Neural cell (in vitro differentiated cells): ENCODE measurements around the gene CCDC33. TPM values are rescaled to one million over a fixed set of nuclear protein-coding genes. Genes with fewer than 3 reads are reported as not detected.

Experiments used
- H2AFZ ChIP-seq: fragments of 200-600, 300-800 bp; sonication (generic), shearing (Covaris generic); 2 replicates; pipeline ENCODE4 v1.6.0; 2014; ENCODE audit warnings: low read depth, mild to moderate bottlenecking, antibody characterized with exemption, low read length, moderate library complexity
- H3F3A ChIP-seq: fragments of 200-600 bp; shearing (Covaris generic); 2 replicates; pipeline ENCODE4 v1.6.1; 2016; ENCODE audit warnings: mild to moderate bottlenecking, moderate library complexity, mixed read lengths, antibody characterized with exemption, low read length; ENCODE audit not compliant: insufficient read depth, poor library complexity, severe bottlenecking
- H3K27ac ChIP-seq: fragments of 200-600, 300-800 bp; sonication (generic), shearing (Covaris generic); 2 replicates; pipeline ENCODE4 v1.5.1; 2014; ENCODE audit warnings: mild to moderate bottlenecking, low read length, moderate library complexity
- H3K27me3 ChIP-seq: fragments of 300-800, 200-600 bp; sonication (generic), shearing (Covaris generic); 2 replicates; pipeline ENCODE4 v1.6.0; 2014; ENCODE audit warnings: mild to moderate bottlenecking, low read depth, low read length, moderate library complexity; ENCODE audit not compliant: insufficient read depth
- H3K36me3 ChIP-seq: fragments of 300-800, 200-600 bp; sonication (generic), shearing (Covaris generic); 2 replicates; pipeline ENCODE4 v1.5.1; 2014; ENCODE audit warnings: mild to moderate bottlenecking, antibody characterized with exemption, low read length, moderate library complexity; ENCODE audit not compliant: insufficient read depth
- H3K4me2 ChIP-seq: fragments of 300-800, 200-600 bp; sonication (generic), shearing (Covaris generic); 2 replicates; pipeline ENCODE4 v1.6.0; 2014; ENCODE audit warnings: mild to moderate bottlenecking, low read length
- H3K4me3 ChIP-seq: fragments of 300-800, 200-600 bp; sonication (generic), shearing (Covaris generic); 2 replicates; pipeline ENCODE4 v1.5.1; 2014; ENCODE audit warnings: mild to moderate bottlenecking, low read length, moderate library complexity
- H3K79me2 ChIP-seq: fragments of 200-600 bp; shearing (Covaris generic); replicated peaks from 2 replicates; pipeline ENCODE4 v1.6.0; 2014; ENCODE audit warnings: mild to moderate bottlenecking, low read length, moderate library complexity; ENCODE audit not compliant: insufficient read depth
- H3K9ac ChIP-seq: fragments of 300-800, 200-600 bp; sonication (generic), shearing (Covaris generic); 2 replicates; pipeline ENCODE4 v1.6.1; 2016; ENCODE audit warnings: mild to moderate bottlenecking, low read length, mixed read lengths
- H3K9me2 ChIP-seq: fragments of 200-600 bp; shearing (Covaris generic); 2 replicates; pipeline ENCODE4 v1.6.1; 2016; ENCODE audit warnings: mild to moderate bottlenecking, low read length, mixed read lengths; ENCODE audit not compliant: insufficient read depth
- H3K9me3 ChIP-seq: fragments of 200-600, 300-800 bp; sonication (generic), shearing (Covaris generic); 2 replicates; pipeline ENCODE4 v1.6.1; 2016; ENCODE audit warnings: mild to moderate bottlenecking, mixed run types, low read length, moderate library complexity, mixed read lengths
- H4K20me1 ChIP-seq: fragments of 200-600 bp; shearing (Covaris generic); 2 replicates; pipeline ENCODE4 v1.6.1; 2016; ENCODE audit warnings: mild to moderate bottlenecking, mixed run types; ENCODE audit not compliant: insufficient read depth
- EP300 ChIP-seq: fragments of 450-650 bp; conservative IDR thresholded peaks from 2 replicates; pipeline ENCODE4 v1.6.1; 2014; ENCODE audit warnings: antibody characterized with exemption, mild to moderate bottlenecking, moderate library complexity; ENCODE audit not compliant: poor library complexity, severe bottlenecking
- EZH2 ChIP-seq: fragments of 200-600, 300-800 bp; shearing (Covaris generic), sonication (generic); IDR thresholded peaks from 2 replicates; pipeline ENCODE4 v1.6.1; 2014; ENCODE audit warnings: antibody characterized with exemption, low read length, borderline replicate concordance, mild to moderate bottlenecking; ENCODE audit not compliant: insufficient read depth, poor library complexity, severe bottlenecking
- MXI1 ChIP-seq: fragments of 450-650 bp; conservative IDR thresholded peaks from 2 replicates; pipeline ENCODE4 v1.6.1; 2014; ENCODE audit warnings: antibody characterized with exemption, mild to moderate bottlenecking; ENCODE audit not compliant: poor library complexity, severe bottlenecking
- POLR2AphosphoS5 ChIP-seq: IDR thresholded peaks from 2 replicates; pipeline ENCODE4 v1.6.1; 2012
- RAD21 ChIP-seq: fragments of 450-650 bp; conservative IDR thresholded peaks from 2 replicates; pipeline ENCODE4 v1.6.1; 2014; ENCODE audit warnings: antibody characterized with exemption, mild to moderate bottlenecking, moderate library complexity
- SMC3 ChIP-seq: fragments of 450-650 bp; conservative IDR thresholded peaks from 2 replicates; pipeline ENCODE4 v1.6.1; 2014; ENCODE audit warnings: antibody characterized with exemption, mild to moderate bottlenecking, moderate library complexity; ENCODE audit not compliant: poor library complexity
- TAF1 ChIP-seq: IDR thresholded peaks from 2 replicates; pipeline ENCODE4 v1.6.1; 2012; ENCODE audit warnings: low read depth
- polyA plus RNA-seq: library from polyadenylated mRNA; depleted of rRNA; stranded (reverse); fragments of >200 nt; gene quantifications from 2 replicates; pipeline ENCODE4 v1.2.3, GENCODE V29; 2014
- TF ChIP-seq, protein P1 (sequence below): fragments of 450-650 bp; IDR thresholded peaks from 2 replicates; pipeline ENCODE4 v1.5.1; 2014; ENCODE audit warnings: antibody characterized with exemption, mild to moderate bottlenecking, moderate library complexity; ENCODE audit not compliant: poor library complexity, severe bottlenecking
- TF ChIP-seq, protein P2 (sequence below): IDR thresholded peaks from 2 replicates; pipeline ENCODE4 v1.6.1; 2012; ENCODE audit warnings: borderline replicate concordance

The CCDC33 gene
- polyA plus RNA-seq, 1 donor from 2014 or later = 1.4 TPM

GRCh38 chr15:74233851-74234597 is 2.1 kb upstream of the CCDC33 start:
- no peak overlapping the region for H3K4me2 ChIP-seq

GRCh38 chr15:74234598-74234875 is 1.6 kb upstream of the CCDC33 start:
- no peaks in the 10 kb centered on the region for H3K9me3 ChIP-seq
- no peaks in the 10 kb centered on the region for H4K20me1 ChIP-seq
- H3F3A ChIP-seq = no peaks in the 10 kb centered on the region
- H3K4me2 ChIP-seq = no peak overlapping the region
- H3K9me2 ChIP-seq = no peaks in the 10 kb centered on the region
- TF ChIP-seq EZH2 = no peak
- TF ChIP-seq SMC3 = no peak
- TF ChIP-seq MXI1 = no peak
- no peak for TF ChIP-seq RAD21
- TF ChIP-seq TAF1 = no peak
- TF ChIP-seq POLR2AphosphoS5 = no peak
- TF ChIP-seq, protein P1, sequence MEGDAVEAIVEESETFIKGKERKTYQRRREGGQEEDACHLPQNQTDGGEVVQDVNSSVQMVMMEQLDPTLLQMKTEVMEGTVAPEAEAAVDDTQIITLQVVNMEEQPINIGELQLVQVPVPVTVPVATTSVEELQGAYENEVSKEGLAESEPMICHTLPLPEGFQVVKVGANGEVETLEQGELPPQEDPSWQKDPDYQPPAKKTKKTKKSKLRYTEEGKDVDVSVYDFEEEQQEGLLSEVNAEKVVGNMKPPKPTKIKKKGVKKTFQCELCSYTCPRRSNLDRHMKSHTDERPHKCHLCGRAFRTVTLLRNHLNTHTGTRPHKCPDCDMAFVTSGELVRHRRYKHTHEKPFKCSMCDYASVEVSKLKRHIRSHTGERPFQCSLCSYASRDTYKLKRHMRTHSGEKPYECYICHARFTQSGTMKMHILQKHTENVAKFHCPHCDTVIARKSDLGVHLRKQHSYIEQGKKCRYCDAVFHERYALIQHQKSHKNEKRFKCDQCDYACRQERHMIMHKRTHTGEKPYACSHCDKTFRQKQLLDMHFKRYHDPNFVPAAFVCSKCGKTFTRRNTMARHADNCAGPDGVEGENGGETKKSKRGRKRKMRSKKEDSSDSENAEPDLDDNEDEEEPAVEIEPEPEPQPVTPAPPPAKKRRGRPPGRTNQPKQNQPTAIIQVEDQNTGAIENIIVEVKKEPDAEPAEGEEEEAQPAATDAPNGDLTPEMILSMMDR = no peak
- TF ChIP-seq EP300 = no peak
- TF ChIP-seq, protein P2, sequence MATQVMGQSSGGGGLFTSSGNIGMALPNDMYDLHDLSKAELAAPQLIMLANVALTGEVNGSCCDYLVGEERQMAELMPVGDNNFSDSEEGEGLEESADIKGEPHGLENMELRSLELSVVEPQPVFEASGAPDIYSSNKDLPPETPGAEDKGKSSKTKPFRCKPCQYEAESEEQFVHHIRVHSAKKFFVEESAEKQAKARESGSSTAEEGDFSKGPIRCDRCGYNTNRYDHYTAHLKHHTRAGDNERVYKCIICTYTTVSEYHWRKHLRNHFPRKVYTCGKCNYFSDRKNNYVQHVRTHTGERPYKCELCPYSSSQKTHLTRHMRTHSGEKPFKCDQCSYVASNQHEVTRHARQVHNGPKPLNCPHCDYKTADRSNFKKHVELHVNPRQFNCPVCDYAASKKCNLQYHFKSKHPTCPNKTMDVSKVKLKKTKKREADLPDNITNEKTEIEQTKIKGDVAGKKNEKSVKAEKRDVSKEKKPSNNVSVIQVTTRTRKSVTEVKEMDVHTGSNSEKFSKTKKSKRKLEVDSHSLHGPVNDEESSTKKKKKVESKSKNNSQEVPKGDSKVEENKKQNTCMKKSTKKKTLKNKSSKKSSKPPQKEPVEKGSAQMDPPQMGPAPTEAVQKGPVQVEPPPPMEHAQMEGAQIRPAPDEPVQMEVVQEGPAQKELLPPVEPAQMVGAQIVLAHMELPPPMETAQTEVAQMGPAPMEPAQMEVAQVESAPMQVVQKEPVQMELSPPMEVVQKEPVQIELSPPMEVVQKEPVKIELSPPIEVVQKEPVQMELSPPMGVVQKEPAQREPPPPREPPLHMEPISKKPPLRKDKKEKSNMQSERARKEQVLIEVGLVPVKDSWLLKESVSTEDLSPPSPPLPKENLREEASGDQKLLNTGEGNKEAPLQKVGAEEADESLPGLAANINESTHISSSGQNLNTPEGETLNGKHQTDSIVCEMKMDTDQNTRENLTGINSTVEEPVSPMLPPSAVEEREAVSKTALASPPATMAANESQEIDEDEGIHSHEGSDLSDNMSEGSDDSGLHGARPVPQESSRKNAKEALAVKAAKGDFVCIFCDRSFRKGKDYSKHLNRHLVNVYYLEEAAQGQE = no peak
- H3K4me3 ChIP-seq = no peak overlapping the region
- no peaks in the 10 kb centered on the region for H3K36me3 ChIP-seq
- no peaks in the 10 kb centered on the region for H3K27me3 ChIP-seq
- H3K27ac ChIP-seq = no peak overlapping the region
- H2AFZ ChIP-seq = no peak overlapping the region
- no peaks in the 10 kb centered on the region for H3K79me2 ChIP-seq
- H3K9ac ChIP-seq = peak overlapping the region; percentile 38

More at GRCh38 chr15:74233851-74234597, 2.1 kb upstream of the CCDC33 start:
- Histone ChIP-seq H2AFZ (no peak overlapping the region), H3K4me3 (no peak overlapping the region), H3K9ac (peak overlapping the region; percentile 38), H4K20me1 (no peaks in the 10 kb centered on the region), H3K27me3 (no peaks in the 10 kb centered on the region), H3K9me2 (no peaks in the 10 kb centered on the region), H3K36me3 (no peaks in the 10 kb centered on the region), H3K79me2 (no peaks in the 10 kb centered on the region), H3F3A (no peaks in the 10 kb centered on the region), H3K9me3 (no peaks in the 10 kb centered on the region), H3K27ac (no peak overlapping the region)
- TF ChIP-seq, protein P2 = no peak
- TF ChIP-seq EP300 (no peak), RAD21 (no peak), MXI1 (no peak), EZH2 (no peak), TAF1 (no peak), SMC3 (no peak), POLR2AphosphoS5 (no peak)
- TF ChIP-seq, protein P1 = no peak
